Endothelial cell of umbilical vein (primary cell): ENCODE data around the gene ATRNL1. TPM values are rescaled to one million over a fixed set of nuclear protein-coding genes. Genes with fewer than 3 reads are reported as not detected.

ENCODE experiments used
- BruUV-seq: library from RNA; stranded (reverse); fragments of 400-500 nt; replicated peaks from 2 replicates; lab custom pipeline; 2021; lab: Mats Ljungman, UMichigan
- CTCF ChIA-PET: fragments of 300-600, 350-600 bp; sonication (Branson Sonifier 250); formaldehyde crosslinking; loops from one replicate; lab custom pipeline; 2021; ENCODE audit warnings: antibody characterized with exemption, inconsistent platforms; lab: Charles Lee
- POLR2A ChIA-PET: fragments of 300-600, 350-600 bp; sonication (Branson Sonifier 250); formaldehyde crosslinking; loops from one replicate; lab custom pipeline; 2021; ENCODE audit warnings: antibody characterized with exemption, inconsistent platforms; lab: Charles Lee
- DNase-seq: peaks from one replicate; pipeline ENCODE4 v3.0.0-alpha.2; 2011; ENCODE audit warnings: low read depth, low spot score
- FAIRE-seq: peaks from 2 replicates; lab custom pipeline; 2011; peaks lifted over from hg19 to GRCh38; lab: Jason Lieb, UNC
- H2AFZ ChIP-seq: 2 replicates; pipeline ENCODE4 v1.6.0; 2012; ENCODE audit warnings: low read depth, low read length, control low read depth, inconsistent platforms
- H3K27ac ChIP-seq: 2 replicates; pipeline ENCODE4 v1.5.1; 2011; ENCODE audit warnings: low read depth, mild to moderate bottlenecking, control low read depth, low read length, moderate library complexity; ENCODE audit not compliant: insufficient read depth
- H3K27me3 ChIP-seq, 2 experiments: 2 replicates each; pipeline versions ENCODE4 v1.6.0 to v1.6.1; 2011; ENCODE audit warnings: low read length in 2 of 2, mixed read lengths in 1 of 2; ENCODE audit not compliant: control insufficient read depth in 2 of 2, insufficient read depth in 2 of 2
- H3K36me3 ChIP-seq, 2 experiments: 2 replicates in 1 of 2; 3 replicates in 1 of 2; pipeline ENCODE4 v1.5.1; 2011; ENCODE audit warnings: low read length in 2 of 2, mild to moderate bottlenecking in 1 of 2, moderate library complexity in 1 of 2; ENCODE audit not compliant: control insufficient read depth in 2 of 2, insufficient read depth in 2 of 2; ENCODE audit errors: extremely low read depth in 1 of 2
- H3K4me1 ChIP-seq: 3 replicates; pipeline ENCODE4 v1.5.1; 2011; ENCODE audit warnings: mild to moderate bottlenecking, low read length; ENCODE audit not compliant: control insufficient read depth, insufficient read depth; ENCODE audit errors: extremely low read depth
- H3K4me2 ChIP-seq: 2 replicates; pipeline ENCODE4 v1.6.1; 2011; ENCODE audit warnings: low read length, control low read depth, mixed read lengths; ENCODE audit not compliant: insufficient read depth
- H3K4me3 ChIP-seq, 3 experiments: fragments of 200-600 bp in 1 of 3; sonication (generic), shearing (Covaris generic) in 1 of 3; replicated peaks in 1 of 3; 2 replicates each; pipeline ENCODE4 v1.5.1; 2011 to 2016; ENCODE audit warnings: control low read depth in 3 of 3, low read length in 3 of 3, mild to moderate bottlenecking in 2 of 3, inconsistent platforms in 1 of 3, low read depth in 1 of 3, moderate library complexity in 1 of 3; ENCODE audit not compliant: insufficient read depth in 1 of 3
- H3K79me2 ChIP-seq: 2 replicates; pipeline ENCODE4 v1.6.0; 2012; ENCODE audit warnings: low read length, inconsistent platforms; ENCODE audit not compliant: control insufficient read depth, insufficient read depth
- H3K9ac ChIP-seq: replicated peaks from 2 replicates; pipeline ENCODE3; 2011; ENCODE audit warnings: low read length, control low read depth; ENCODE audit not compliant: insufficient read depth; ENCODE audit errors: extremely low read depth
- H3K9me1 ChIP-seq: replicated peaks from 3 replicates; pipeline ENCODE4 v1.6.0; 2011; ENCODE audit warnings: mild to moderate bottlenecking, low read length; ENCODE audit not compliant: control insufficient read depth, insufficient read depth; ENCODE audit errors: extremely low read depth
- H3K9me3 ChIP-seq: replicated peaks from 2 replicates; pipeline ENCODE4 v1.5.1; 2012; ENCODE audit warnings: low read length, inconsistent platforms; ENCODE audit not compliant: control insufficient read depth, insufficient read depth
- H4K20me1 ChIP-seq: replicated peaks from 2 replicates; pipeline ENCODE3; 2011; ENCODE audit warnings: mild to moderate bottlenecking, low read length; ENCODE audit not compliant: control insufficient read depth, insufficient read depth; ENCODE audit errors: extremely low read depth
- CTCF ChIP-seq, 2 donors: IDR thresholded peaks; 1 replicate in 1 of 2; 2 replicates in 1 of 2; pipeline ENCODE4 v1.5.1; 2011; ENCODE audit warnings: low read length in 2 of 2, mild to moderate bottlenecking in 2 of 2, moderate library complexity in 2 of 2, control low read depth in 1 of 2, inconsistent platforms in 1 of 2, low read depth in 1 of 2; ENCODE audit not compliant: insufficient read depth in 1 of 2; ENCODE audit errors: extremely low read depth in 1 of 2
- EZH2 ChIP-seq: IDR thresholded peaks from 2 replicates; pipeline ENCODE4 v1.6.1; 2012; ENCODE audit warnings: borderline replicate concordance, low read depth, mild to moderate bottlenecking, moderate library complexity, low read length, inconsistent platforms; ENCODE audit not compliant: severe bottlenecking
- FOS ChIP-seq: IDR thresholded peaks from 2 replicates; pipeline ENCODE4 v1.6.1; 2011; ENCODE audit warnings: mild to moderate bottlenecking, low read length, moderate library complexity, borderline replicate concordance; ENCODE audit not compliant: insufficient read depth
- GATA2 ChIP-seq: IDR thresholded peaks from 2 replicates; pipeline ENCODE4 v1.7.0; 2011; ENCODE audit warnings: low read depth, mild to moderate bottlenecking, moderate library complexity, mixed read lengths, low read length; ENCODE audit not compliant: insufficient read length, insufficient read depth
- JUN ChIP-seq: IDR thresholded peaks from 2 replicates; pipeline ENCODE4 v1.6.1; 2011; ENCODE audit warnings: borderline replicate concordance, low read depth; ENCODE audit not compliant: insufficient read length, insufficient read depth
- MAX ChIP-seq: IDR thresholded peaks from 2 replicates; pipeline ENCODE4 v1.6.1; 2011; ENCODE audit not compliant: insufficient read depth, insufficient read length
- MYC ChIP-seq: IDR thresholded peaks from one replicate; pipeline ENCODE4 v1.6.1; 2011; ENCODE audit warnings: mild to moderate bottlenecking, low read depth, low read length
- POLR2A ChIP-seq: IDR thresholded peaks from 2 replicates; pipeline ENCODE4 v1.6.1; 2012; ENCODE audit warnings: low read depth, mild to moderate bottlenecking, control low read depth, low read length
- POLR2AphosphoS5 ChIP-seq: IDR thresholded peaks from 2 replicates; pipeline ENCODE4 v1.6.1; 2012; ENCODE audit warnings: low read depth, mild to moderate bottlenecking, control low read depth, low read length, moderate library complexity; ENCODE audit not compliant: insufficient read depth
- dilution Hi-C: fragments of 300-500 bp; cut with MboI; formaldehyde crosslinking; loops from one replicate; pipeline ENCODE4 v1.15.0; 2019; ENCODE audit warnings: low sequenced_read_pairs; ENCODE audit not compliant: extremely low pct_ligation_motif_present
- intact Hi-C: fragments of 100-400 bp; cut with micrococcal nuclease; formaldehyde crosslinking; loops from one replicate; pipeline ENCODE4 v1.10.0; 2022
- polyA plus RNA-seq, 4 experiments: library from polyadenylated mRNA; depleted of rRNA in 3 of 4; stranded (reverse) in 3 of 4; unstranded in 1 of 4; fragments of >200 nt; gene quantifications; 2 replicates each; pipeline versions ENCODE4 v1.2.1 to v1.2.3, GENCODE V29; 2011 to 2012; ENCODE audit warnings: missing spikeins in 1 of 4
- total RNA-seq: library from RNA; stranded (reverse); gene quantifications from 2 replicates; pipeline ENCODE4 v1.2.3, GENCODE V29; 2021

The ATRNL1 gene
- total and polyA plus RNA-seq, 2 donors (not counting 3 experiments of a cell fraction or from before 2014, with no cell fraction given): not detected

- Histone ChIP-seq H3K27ac (no peak overlapping the region), H3K36me3 (no peaks in the 10 kb centered on the region), H3K9ac (no peak overlapping the region), H2AFZ (no peak overlapping the region), H3K4me2 (no peak overlapping the region), H3K4me3 (no peak overlapping the region), H3K9me3 (no peaks in the 10 kb centered on the region), H3K9me1 (no peaks in the 10 kb centered on the region), H3K27me3 (no peaks in the 10 kb centered on the region), H3K79me2 (no peaks in the 10 kb centered on the region), H4K20me1 (no peaks in the 10 kb centered on the region), H3K4me1 (no peaks in the 10 kb centered on the region)
- DNase-seq (no peak), FAIRE-seq (no peak)
- TF ChIP-seq POLR2AphosphoS5: no peak
- no peak for TF ChIP-seq MYC
- no peak for TF ChIP-seq JUN
- TF ChIP-seq MAX: no peak
- TF ChIP-seq CTCF (IDR thresholded peaks at IDR 0.05; ENCODE audit: extremely low read depth in 1 of 2, insufficient read depth in 1 of 2, low read depth in 1 of 2, low read length in 2 of 2): no peak
- no peak for TF ChIP-seq POLR2A
- no peak for TF ChIP-seq EZH2
- TF ChIP-seq GATA2: no peak
- TF ChIP-seq FOS: no peak
- ChIA-PET POLR2A (no interaction called here), CTCF (no interaction called here)
- intact Hi-C loops (no loop called here), dilution Hi-C loops (no loop called here)
- BruUV-seq: no TSS peak
Measured at GRCh38 chr10:115861455-115861854, 768.3 kb downstream of the ATRNL1 start.
